H1 (cell line): ENCODE measurements around the gene LSM7. TPM values are rescaled to one million over a fixed set of nuclear protein-coding genes. Genes with fewer than 3 reads are reported as not detected.

Source experiments
- SIRT6 ChIP-seq: IDR thresholded peaks from one replicate; pipeline ENCODE4 v1.7.1; 2012; ENCODE audit warnings: low read length, inconsistent platforms
- polyA plus RNA-seq, 7 experiments: library from polyadenylated mRNA; depleted of rRNA in 3 of 7; stranded (reverse) in 5 of 7; unstranded in 2 of 7; fragments of >200 nt in 5 of 7; fragments of 200-250 nt in 2 of 7; gene quantifications; 1 replicate in 5 of 7; 2 replicates in 1 of 7; 4 replicates in 1 of 7; pipeline versions ENCODE4 v1.2.1 to v1.2.3, GENCODE V29; 2011 to 2013; ENCODE audit warnings: missing spikeins in 2 of 7, mixed read lengths in 2 of 7
- total RNA-seq: library from RNA; stranded (reverse); fragmentation: NEBNext Ultra II Directional; extraction: Animal tissue kit (Norgen Biotek cat#: 25700); gene quantifications from 2 replicates; pipeline ENCODE4 v1.2.1, GENCODE V29; 2021
- TF ChIP-seq, protein P1 (sequence below): fragments of 300-600 bp; sonication (generic); IDR thresholded peaks from 2 replicates; pipeline ENCODE4 v1.7.1; 2012; ENCODE audit warnings: low read length, moderate library complexity, mild to moderate bottlenecking, inconsistent platforms; ENCODE audit not compliant: insufficient replicate concordance

Gene LSM7
- total and polyA plus RNA-seq, 2 of the 8 experiments (the other 6 are each of a cell fraction or from before 2014, with no cell fraction given): 228 to 1,335 TPM

DNA sequence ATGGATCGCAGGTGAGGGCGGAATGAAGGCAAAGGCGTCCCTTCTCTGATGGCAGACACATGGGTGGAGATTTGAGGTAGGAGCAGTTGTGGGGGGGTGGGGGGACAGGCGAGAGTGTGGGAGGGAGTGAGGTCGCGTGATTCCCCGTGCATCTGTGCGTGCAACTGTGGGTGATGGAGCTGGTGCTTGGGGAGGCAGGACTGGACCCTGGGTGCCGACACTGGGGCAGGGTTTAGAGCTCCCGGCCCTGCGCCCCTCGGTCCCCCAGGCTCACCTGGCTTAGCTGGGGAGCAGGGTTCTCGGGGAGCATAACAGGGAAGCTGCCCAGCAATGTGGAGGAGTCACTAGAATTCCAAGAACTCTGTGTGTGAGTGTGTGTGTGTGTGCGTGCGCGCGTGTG is 35.0 kb upstream of the LSM7 start (continued):
- TF ChIP-seq, protein P1, sequence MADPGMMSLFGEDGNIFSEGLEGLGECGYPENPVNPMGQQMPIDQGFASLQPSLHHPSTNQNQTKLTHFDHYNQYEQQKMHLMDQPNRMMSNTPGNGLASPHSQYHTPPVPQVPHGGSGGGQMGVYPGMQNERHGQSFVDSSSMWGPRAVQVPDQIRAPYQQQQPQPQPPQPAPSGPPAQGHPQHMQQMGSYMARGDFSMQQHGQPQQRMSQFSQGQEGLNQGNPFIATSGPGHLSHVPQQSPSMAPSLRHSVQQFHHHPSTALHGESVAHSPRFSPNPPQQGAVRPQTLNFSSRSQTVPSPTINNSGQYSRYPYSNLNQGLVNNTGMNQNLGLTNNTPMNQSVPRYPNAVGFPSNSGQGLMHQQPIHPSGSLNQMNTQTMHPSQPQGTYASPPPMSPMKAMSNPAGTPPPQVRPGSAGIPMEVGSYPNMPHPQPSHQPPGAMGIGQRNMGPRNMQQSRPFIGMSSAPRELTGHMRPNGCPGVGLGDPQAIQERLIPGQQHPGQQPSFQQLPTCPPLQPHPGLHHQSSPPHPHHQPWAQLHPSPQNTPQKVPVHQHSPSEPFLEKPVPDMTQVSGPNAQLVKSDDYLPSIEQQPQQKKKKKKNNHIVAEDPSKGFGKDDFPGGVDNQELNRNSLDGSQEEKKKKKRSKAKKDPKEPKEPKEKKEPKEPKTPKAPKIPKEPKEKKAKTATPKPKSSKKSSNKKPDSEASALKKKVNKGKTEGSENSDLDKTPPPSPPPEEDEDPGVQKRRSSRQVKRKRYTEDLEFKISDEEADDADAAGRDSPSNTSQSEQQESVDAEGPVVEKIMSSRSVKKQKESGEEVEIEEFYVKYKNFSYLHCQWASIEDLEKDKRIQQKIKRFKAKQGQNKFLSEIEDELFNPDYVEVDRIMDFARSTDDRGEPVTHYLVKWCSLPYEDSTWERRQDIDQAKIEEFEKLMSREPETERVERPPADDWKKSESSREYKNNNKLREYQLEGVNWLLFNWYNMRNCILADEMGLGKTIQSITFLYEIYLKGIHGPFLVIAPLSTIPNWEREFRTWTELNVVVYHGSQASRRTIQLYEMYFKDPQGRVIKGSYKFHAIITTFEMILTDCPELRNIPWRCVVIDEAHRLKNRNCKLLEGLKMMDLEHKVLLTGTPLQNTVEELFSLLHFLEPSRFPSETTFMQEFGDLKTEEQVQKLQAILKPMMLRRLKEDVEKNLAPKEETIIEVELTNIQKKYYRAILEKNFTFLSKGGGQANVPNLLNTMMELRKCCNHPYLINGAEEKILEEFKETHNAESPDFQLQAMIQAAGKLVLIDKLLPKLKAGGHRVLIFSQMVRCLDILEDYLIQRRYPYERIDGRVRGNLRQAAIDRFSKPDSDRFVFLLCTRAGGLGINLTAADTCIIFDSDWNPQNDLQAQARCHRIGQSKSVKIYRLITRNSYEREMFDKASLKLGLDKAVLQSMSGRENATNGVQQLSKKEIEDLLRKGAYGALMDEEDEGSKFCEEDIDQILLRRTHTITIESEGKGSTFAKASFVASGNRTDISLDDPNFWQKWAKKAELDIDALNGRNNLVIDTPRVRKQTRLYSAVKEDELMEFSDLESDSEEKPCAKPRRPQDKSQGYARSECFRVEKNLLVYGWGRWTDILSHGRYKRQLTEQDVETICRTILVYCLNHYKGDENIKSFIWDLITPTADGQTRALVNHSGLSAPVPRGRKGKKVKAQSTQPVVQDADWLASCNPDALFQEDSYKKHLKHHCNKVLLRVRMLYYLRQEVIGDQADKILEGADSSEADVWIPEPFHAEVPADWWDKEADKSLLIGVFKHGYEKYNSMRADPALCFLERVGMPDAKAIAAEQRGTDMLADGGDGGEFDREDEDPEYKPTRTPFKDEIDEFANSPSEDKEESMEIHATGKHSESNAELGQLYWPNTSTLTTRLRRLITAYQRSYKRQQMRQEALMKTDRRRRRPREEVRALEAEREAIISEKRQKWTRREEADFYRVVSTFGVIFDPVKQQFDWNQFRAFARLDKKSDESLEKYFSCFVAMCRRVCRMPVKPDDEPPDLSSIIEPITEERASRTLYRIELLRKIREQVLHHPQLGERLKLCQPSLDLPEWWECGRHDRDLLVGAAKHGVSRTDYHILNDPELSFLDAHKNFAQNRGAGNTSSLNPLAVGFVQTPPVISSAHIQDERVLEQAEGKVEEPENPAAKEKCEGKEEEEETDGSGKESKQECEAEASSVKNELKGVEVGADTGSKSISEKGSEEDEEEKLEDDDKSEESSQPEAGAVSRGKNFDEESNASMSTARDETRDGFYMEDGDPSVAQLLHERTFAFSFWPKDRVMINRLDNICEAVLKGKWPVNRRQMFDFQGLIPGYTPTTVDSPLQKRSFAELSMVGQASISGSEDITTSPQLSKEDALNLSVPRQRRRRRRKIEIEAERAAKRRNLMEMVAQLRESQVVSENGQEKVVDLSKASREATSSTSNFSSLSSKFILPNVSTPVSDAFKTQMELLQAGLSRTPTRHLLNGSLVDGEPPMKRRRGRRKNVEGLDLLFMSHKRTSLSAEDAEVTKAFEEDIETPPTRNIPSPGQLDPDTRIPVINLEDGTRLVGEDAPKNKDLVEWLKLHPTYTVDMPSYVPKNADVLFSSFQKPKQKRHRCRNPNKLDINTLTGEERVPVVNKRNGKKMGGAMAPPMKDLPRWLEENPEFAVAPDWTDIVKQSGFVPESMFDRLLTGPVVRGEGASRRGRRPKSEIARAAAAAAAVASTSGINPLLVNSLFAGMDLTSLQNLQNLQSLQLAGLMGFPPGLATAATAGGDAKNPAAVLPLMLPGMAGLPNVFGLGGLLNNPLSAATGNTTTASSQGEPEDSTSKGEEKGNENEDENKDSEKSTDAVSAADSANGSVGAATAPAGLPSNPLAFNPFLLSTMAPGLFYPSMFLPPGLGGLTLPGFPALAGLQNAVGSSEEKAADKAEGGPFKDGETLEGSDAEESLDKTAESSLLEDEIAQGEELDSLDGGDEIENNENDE: no peak
- TF ChIP-seq SIRT6: no peak
